ENCODE measurements around the gene JADE3.

Gene JADE3

DNA sequence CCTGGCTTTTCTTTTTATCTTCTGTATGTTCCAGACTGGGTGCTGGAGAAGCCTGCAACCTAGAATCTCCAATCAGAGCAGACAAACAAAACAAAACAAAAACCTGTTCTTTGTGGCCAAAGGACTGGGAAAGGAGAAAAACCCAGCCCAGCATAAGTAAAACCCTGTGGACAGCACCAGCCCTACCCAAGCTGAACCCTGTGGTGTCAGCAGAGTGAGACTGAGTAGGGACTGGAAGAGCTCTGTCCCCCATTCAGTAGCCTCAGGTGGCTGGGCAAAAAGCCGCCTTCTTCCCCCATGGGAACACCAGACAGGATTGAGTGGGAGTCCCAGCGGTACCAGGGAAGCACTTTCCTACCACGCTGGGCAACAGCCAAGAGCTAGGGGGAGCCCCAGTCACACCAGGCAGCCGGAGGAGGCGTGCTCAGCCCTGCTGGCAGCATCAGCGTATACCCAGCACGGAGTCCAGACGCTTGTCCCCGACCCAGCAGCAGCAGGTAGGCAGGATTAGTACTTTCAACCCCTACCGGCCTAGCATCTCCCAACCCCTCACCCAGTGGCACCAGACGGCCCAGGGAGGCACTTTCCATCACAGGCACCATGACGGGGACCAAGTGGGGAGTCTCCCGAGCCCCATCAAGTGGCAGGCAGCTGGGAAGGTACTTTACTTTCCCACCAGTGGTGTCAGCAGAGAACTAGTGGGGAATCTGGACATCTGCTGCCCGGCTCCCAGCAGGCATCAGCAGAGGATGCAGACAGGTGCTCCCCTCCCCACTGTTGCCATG, 8.6 kb upstream of the JADE3 start:
- Histone ChIP-seq H3K27me3 (ENCODE audit: insufficient read depth, poor library complexity, severe bottlenecking) (no peaks in the 10 kb centered on the region), H3K27ac (replicated peaks) (no peak overlapping the region), H3K4me3 (replicated peaks; ENCODE audit: insufficient read depth, low read length) (peak overlapping the region; percentile 39)
- peak in 1 of 2 experiments; percentile 68 for DNase-seq (ENCODE audit: low read depth in 1 of 2, low spot score in 1 of 2)
- TF ChIP-seq, protein P1, sequence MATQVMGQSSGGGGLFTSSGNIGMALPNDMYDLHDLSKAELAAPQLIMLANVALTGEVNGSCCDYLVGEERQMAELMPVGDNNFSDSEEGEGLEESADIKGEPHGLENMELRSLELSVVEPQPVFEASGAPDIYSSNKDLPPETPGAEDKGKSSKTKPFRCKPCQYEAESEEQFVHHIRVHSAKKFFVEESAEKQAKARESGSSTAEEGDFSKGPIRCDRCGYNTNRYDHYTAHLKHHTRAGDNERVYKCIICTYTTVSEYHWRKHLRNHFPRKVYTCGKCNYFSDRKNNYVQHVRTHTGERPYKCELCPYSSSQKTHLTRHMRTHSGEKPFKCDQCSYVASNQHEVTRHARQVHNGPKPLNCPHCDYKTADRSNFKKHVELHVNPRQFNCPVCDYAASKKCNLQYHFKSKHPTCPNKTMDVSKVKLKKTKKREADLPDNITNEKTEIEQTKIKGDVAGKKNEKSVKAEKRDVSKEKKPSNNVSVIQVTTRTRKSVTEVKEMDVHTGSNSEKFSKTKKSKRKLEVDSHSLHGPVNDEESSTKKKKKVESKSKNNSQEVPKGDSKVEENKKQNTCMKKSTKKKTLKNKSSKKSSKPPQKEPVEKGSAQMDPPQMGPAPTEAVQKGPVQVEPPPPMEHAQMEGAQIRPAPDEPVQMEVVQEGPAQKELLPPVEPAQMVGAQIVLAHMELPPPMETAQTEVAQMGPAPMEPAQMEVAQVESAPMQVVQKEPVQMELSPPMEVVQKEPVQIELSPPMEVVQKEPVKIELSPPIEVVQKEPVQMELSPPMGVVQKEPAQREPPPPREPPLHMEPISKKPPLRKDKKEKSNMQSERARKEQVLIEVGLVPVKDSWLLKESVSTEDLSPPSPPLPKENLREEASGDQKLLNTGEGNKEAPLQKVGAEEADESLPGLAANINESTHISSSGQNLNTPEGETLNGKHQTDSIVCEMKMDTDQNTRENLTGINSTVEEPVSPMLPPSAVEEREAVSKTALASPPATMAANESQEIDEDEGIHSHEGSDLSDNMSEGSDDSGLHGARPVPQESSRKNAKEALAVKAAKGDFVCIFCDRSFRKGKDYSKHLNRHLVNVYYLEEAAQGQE (IDR thresholded peaks at IDR 0.05; ENCODE audit: insufficient replicate concordance, low read depth) = peak; percentile 53
- TF ChIP-seq POLR2AphosphoS5 (IDR thresholded peaks at IDR 0.05; ENCODE audit: low read depth) (no peak), GABPA (IDR thresholded peaks at IDR 0.05; ENCODE audit: low read depth) (no peak), SPI1 (IDR thresholded peaks at IDR 0.05; ENCODE audit: borderline replicate concordance, low read depth) (no peak)
- TF ChIP-seq, protein P2, sequence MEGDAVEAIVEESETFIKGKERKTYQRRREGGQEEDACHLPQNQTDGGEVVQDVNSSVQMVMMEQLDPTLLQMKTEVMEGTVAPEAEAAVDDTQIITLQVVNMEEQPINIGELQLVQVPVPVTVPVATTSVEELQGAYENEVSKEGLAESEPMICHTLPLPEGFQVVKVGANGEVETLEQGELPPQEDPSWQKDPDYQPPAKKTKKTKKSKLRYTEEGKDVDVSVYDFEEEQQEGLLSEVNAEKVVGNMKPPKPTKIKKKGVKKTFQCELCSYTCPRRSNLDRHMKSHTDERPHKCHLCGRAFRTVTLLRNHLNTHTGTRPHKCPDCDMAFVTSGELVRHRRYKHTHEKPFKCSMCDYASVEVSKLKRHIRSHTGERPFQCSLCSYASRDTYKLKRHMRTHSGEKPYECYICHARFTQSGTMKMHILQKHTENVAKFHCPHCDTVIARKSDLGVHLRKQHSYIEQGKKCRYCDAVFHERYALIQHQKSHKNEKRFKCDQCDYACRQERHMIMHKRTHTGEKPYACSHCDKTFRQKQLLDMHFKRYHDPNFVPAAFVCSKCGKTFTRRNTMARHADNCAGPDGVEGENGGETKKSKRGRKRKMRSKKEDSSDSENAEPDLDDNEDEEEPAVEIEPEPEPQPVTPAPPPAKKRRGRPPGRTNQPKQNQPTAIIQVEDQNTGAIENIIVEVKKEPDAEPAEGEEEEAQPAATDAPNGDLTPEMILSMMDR (IDR thresholded peaks at IDR 0.05; ENCODE audit: insufficient read depth, low read length) = peak; percentile 39

DNA sequence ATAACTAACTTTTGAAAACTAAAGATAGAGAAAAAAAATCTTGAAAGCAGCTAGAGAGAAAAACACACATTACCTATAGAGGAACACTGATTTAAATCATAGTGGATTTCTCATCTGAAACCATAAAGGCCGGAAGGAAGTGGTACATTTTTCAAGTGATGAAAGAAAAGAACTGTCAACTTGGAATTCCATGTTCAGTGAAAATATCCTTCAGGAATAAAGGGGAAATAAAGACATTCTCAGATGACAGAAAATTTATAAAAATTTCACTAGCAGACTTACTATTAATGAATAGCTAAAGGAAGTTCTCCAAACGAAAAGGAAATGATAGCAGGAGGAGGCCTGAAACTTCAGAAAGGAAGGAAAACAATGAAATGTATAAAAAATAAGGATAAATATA, 7.6 kb upstream of the JADE3 start:
- H3K4me3 ChIP-seq (replicated peaks; ENCODE audit: insufficient read depth, low read length) = no peak overlapping the region
- no peak overlapping the region for H3K27ac ChIP-seq (replicated peaks)
- H3K27me3 ChIP-seq (ENCODE audit: insufficient read depth, poor library complexity, severe bottlenecking) = no peaks in the 10 kb centered on the region
- TF ChIP-seq, protein P2 (IDR thresholded peaks at IDR 0.05; ENCODE audit: insufficient read depth, low read length) = no peak
- TF ChIP-seq POLR2AphosphoS5 (IDR thresholded peaks at IDR 0.05; ENCODE audit: low read depth) (no peak), SPI1 (IDR thresholded peaks at IDR 0.05; ENCODE audit: borderline replicate concordance, low read depth) (no peak), GABPA (IDR thresholded peaks at IDR 0.05; ENCODE audit: low read depth) (no peak)
- TF ChIP-seq, protein P1 (IDR thresholded peaks at IDR 0.05; ENCODE audit: insufficient replicate concordance, low read depth) = no peak
- no peak for DNase-seq (ENCODE audit: low read depth in 1 of 2, low spot score in 1 of 2)

DNA sequence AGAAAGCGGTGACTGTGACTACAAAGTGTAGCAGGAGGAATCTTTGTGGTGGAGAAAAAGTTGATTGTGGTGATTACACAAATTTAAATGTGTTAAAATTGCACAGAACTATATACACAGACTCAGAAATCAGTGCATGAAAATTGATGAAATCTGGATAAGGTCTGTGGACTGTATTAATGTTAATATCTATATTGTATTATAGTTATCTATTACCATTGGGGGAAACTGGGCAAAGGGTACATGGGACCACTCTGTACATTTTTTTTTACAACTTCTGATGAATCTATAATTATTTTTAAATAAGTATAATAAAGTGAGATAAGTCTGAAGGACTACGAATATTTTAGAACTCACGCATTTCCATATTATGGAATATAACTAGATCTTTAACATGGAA, 1.8 kb upstream of the JADE3 start:
- DNase-seq (ENCODE audit: low read depth in 1 of 2, low spot score in 1 of 2) = no peak
- Histone ChIP-seq H3K4me3 (replicated peaks; ENCODE audit: insufficient read depth, low read length) (no peak overlapping the region), H3K27ac (replicated peaks) (no peak overlapping the region), H3K27me3 (ENCODE audit: insufficient read depth, poor library complexity, severe bottlenecking) (no peaks in the 10 kb centered on the region)
- TF ChIP-seq GABPA (IDR thresholded peaks at IDR 0.05; ENCODE audit: low read depth) (no peak), POLR2AphosphoS5 (IDR thresholded peaks at IDR 0.05; ENCODE audit: low read depth) (no peak), SPI1 (IDR thresholded peaks at IDR 0.05; ENCODE audit: borderline replicate concordance, low read depth) (no peak)
- TF ChIP-seq, protein P1 (IDR thresholded peaks at IDR 0.05; ENCODE audit: insufficient replicate concordance, low read depth) = no peak
- TF ChIP-seq, protein P2 (IDR thresholded peaks at IDR 0.05; ENCODE audit: insufficient read depth, low read length) = no peak
